Fibroblast of mammary gland (primary cell): ENCODE measurements around the gene PRRX1.

Experiments used
- DNase-seq: peaks from one replicate; pipeline ENCODE4 v3.0.0-alpha.2; 2010; ENCODE audit warnings: low read depth
- H3K4me3 ChIP-seq: 2 replicates; pipeline ENCODE4 v1.5.1; 2011; ENCODE audit warnings: low read depth, mild to moderate bottlenecking, low read length, moderate library complexity; ENCODE audit not compliant: control insufficient read depth
- CTCF ChIP-seq: conservative IDR thresholded peaks from 2 replicates; pipeline ENCODE4 v1.5.1; 2011; ENCODE audit warnings: low read depth, low read length, inconsistent platforms; ENCODE audit not compliant: control insufficient read depth, insufficient read depth

The PRRX1 gene

GRCh38 chr1:170714163-170714562, 50.2 kb downstream of the PRRX1 start:
- no peak for DNase-seq
- no peak overlapping the region for H3K4me3 ChIP-seq
- no peak for TF ChIP-seq CTCF

GRCh38 chr1:170714938-170715337, 51.0 kb downstream of the PRRX1 start:
- no peak for TF ChIP-seq CTCF
- DNase-seq = no peak
- H3K4me3 ChIP-seq = no peak overlapping the region

GRCh38 chr1:170716835-170717429, 53.0 kb downstream of the PRRX1 start:
- no peak for DNase-seq
- no peak overlapping the region for H3K4me3 ChIP-seq
- TF ChIP-seq CTCF = no peak

GRCh38 chr1:170720661-170721060, 56.7 kb downstream of the PRRX1 start:
- DNase-seq = no peak
- no peak for TF ChIP-seq CTCF
- no peak overlapping the region for H3K4me3 ChIP-seq

GRCh38 chr1:170721621-170722020, 57.7 kb downstream of the PRRX1 start:
- no peak for TF ChIP-seq CTCF
- DNase-seq = no peak
- no peak overlapping the region for H3K4me3 ChIP-seq

GRCh38 chr1:170723518-170723917, 59.6 kb downstream of the PRRX1 start:
- no peak overlapping the region for H3K4me3 ChIP-seq
- no peak for DNase-seq
- no peak for TF ChIP-seq CTCF

- no peak overlapping the region for H3K4me3 ChIP-seq
- no peak for TF ChIP-seq CTCF
- DNase-seq = no peak
These were observed 61.4 kb downstream of the PRRX1 start for GRCh38 chr1:170725326-170725725.
